ENCODE measurements around the gene HSPBP1. TPM values are rescaled to one million over a fixed set of nuclear protein-coding genes. Genes with fewer than 3 reads are reported as not detected.
A peak's percentile ranks its signal among the peaks of the same experiment; 100 is the strongest.

The HSPBP1 gene
- total RNA-seq, 2 experiments from 2014 or later, result 46.4 to 47.1 TPM

- H3K4me1 Mint-ChIP-seq (ENCODE audit: low read depth), result peaks cover 14% of the 10 kb centered on the region
- ChIA-PET POLR2A (interaction anchor here (0.9 to 1.3 kb wide), 2 partner anchors 10 to 14 kb away, joined by 3 read pairs; no protein-coding TSS in a partner anchor), CTCF (no interaction called here)
- H3K9me3 Mint-ChIP-seq, result no peaks in the 10 kb centered on the region
- no peaks in the 10 kb centered on the region for H3K27me3 Mint-ChIP-seq
- DNase-seq, result no peak
- ATAC-seq, result no peak
- TF ChIP-seq CTCF (IDR thresholded peaks at IDR 0.05), result no peak
- intact Hi-C loops (cut with micrococcal nuclease), result no loop called here
- no peak overlapping the region for H3K27ac Mint-ChIP-seq
- no peak overlapping the region for H3K4me3 Mint-ChIP-seq
- H3K36me3 Mint-ChIP-seq (ENCODE audit: low read depth), result peaks cover 30% of the 10 kb centered on the region
Observed at GRCh38 chr19:55245236-55245904, 34.5 kb downstream of the HSPBP1 start.

- DNase-seq, result no peak
- ChIA-PET POLR2A (interaction anchor here (1.0 to 1.2 kb wide), 2 partner anchors 10 to 164 kb away, joined by 3 read pairs; partner anchors contain the start of gene UBE2S), CTCF (interaction anchor here (0.7 to 1.2 kb wide), 2 partner anchors 84 to 260 kb away, joined by 3 read pairs; no protein-coding TSS in a partner anchor)
- Mint-ChIP-seq H3K27ac (no peak overlapping the region), H3K27me3 (no peaks in the 10 kb centered on the region), H3K4me1 (ENCODE audit: low read depth) (peaks cover 13% of the 10 kb centered on the region), H3K4me3 (no peak overlapping the region), H3K9me3 (no peaks in the 10 kb centered on the region), H3K36me3 (ENCODE audit: low read depth) (peaks cover 34% of the 10 kb centered on the region)
- TF ChIP-seq CTCF (IDR thresholded peaks at IDR 0.05), result no peak
- intact Hi-C loops (cut with micrococcal nuclease), result no loop called here
- no peak for ATAC-seq
Observed at GRCh38 chr19:55244004-55244680, 35.8 kb downstream of the HSPBP1 start.

GRCh38 chr19:55242517-55242916, 37.4 kb downstream of the HSPBP1 start:
- ATAC-seq, result no peak
- TF ChIP-seq CTCF (IDR thresholded peaks at IDR 0.05), result no peak
- Mint-ChIP-seq H3K36me3 (ENCODE audit: low read depth) (peaks cover 37% of the 10 kb centered on the region), H3K27ac (peak overlapping the region; percentile 14), H3K4me1 (ENCODE audit: low read depth) (no peaks in the 10 kb centered on the region), H3K27me3 (no peaks in the 10 kb centered on the region), H3K9me3 (no peaks in the 10 kb centered on the region), H3K4me3 (no peak overlapping the region)
- DNase-seq, result no peak
- ChIA-PET CTCF (interaction anchor here (0.7 kb wide), 1 partner anchor 8 kb away, joined by 3 read pairs; no protein-coding TSS in a partner anchor), POLR2A (interaction anchor here (1.3 to 1.5 kb wide), 2 partner anchors 9 to 11 kb away, joined by 5 to 6 read pairs; no protein-coding TSS in a partner anchor)
- intact Hi-C loops (cut with micrococcal nuclease), result no loop called here

- peaks cover 42% of the 10 kb centered on the region for H3K36me3 Mint-ChIP-seq (ENCODE audit: low read depth)
- no peaks in the 10 kb centered on the region for H3K4me1 Mint-ChIP-seq (ENCODE audit: low read depth)
- no peaks in the 10 kb centered on the region for H3K27me3 Mint-ChIP-seq
- DNase-seq (no peak), ATAC-seq (no peak)
- no peak for TF ChIP-seq CTCF (IDR thresholded peaks at IDR 0.05)
- no peaks in the 10 kb centered on the region for H3K9me3 Mint-ChIP-seq
- H3K4me3 Mint-ChIP-seq, result no peak overlapping the region
- intact Hi-C loops (cut with micrococcal nuclease), result no loop called here
- ChIA-PET POLR2A (interaction anchor here (1.3 to 1.5 kb wide), 2 partner anchors 9 to 12 kb away, joined by 5 to 6 read pairs; no protein-coding TSS in a partner anchor), CTCF (no interaction called here)
- H3K27ac Mint-ChIP-seq, result no peak overlapping the region
Observed at GRCh38 chr19:55241935-55242464, 37.9 kb downstream of the HSPBP1 start.

Data from activated CD8-positive, alpha-beta T cell treated with anti-CD3 and anti-CD28 coated beads for 36 hours (primary cell).